WERI-Rb-1 (cell line): Measurements from ENCODE around the gene GRAMD4.

Experiments used
- DNase-seq: peaks from one replicate; pipeline ENCODE4 v3.0.0-alpha.2; 2020
- H3K27ac ChIP-seq: fragments of 250-450 bp; sonication (Bioruptor Pico); 2 replicates; pipeline ENCODE4 v1.5.1; 2020; ENCODE audit warnings: mild to moderate bottlenecking, moderate library complexity
- H3K27me3 ChIP-seq: fragments of 250-450 bp; sonication (Bioruptor Pico); 2 replicates; pipeline ENCODE4 v1.5.1; 2021; ENCODE audit warnings: mild to moderate bottlenecking, low read depth, moderate library complexity; ENCODE audit not compliant: insufficient read depth, severe bottlenecking
- H3K36me3 ChIP-seq: fragments of 250-450 bp; sonication (Bioruptor Pico); 2 replicates; pipeline ENCODE4 v1.5.1; 2020; ENCODE audit warnings: mild to moderate bottlenecking, moderate library complexity
- H3K4me3 ChIP-seq: 2 replicates; pipeline ENCODE4 v1.5.1; 2011; ENCODE audit warnings: low read depth, mild to moderate bottlenecking, control low read depth, low read length
- H3K9me3 ChIP-seq: fragments of 250-450 bp; sonication (Bioruptor Pico); 2 replicates; pipeline ENCODE4 v1.5.1; 2021; ENCODE audit warnings: mild to moderate bottlenecking, moderate library complexity; ENCODE audit not compliant: severe bottlenecking
- CTCF ChIP-seq: IDR thresholded peaks from 2 replicates; pipeline ENCODE4 v1.5.1; 2011; ENCODE audit warnings: low read depth, mild to moderate bottlenecking, control low read depth, inconsistent platforms, low read length

Gene GRAMD4

GRCh38 chr22:46587061-46587460 is 33.1 kb upstream of the GRAMD4 start:
- Histone ChIP-seq H3K36me3 (no peaks in the 10 kb centered on the region), H3K9me3 (no peaks in the 10 kb centered on the region), H3K27ac (no peak overlapping the region), H3K4me3 (no peak overlapping the region), H3K27me3 (no peaks in the 10 kb centered on the region)
- no peak for DNase-seq
- TF ChIP-seq CTCF: no peak

GRCh38 chr22:46587492-46588278 is 32.5 kb upstream of the GRAMD4 start:
- no peak overlapping the region for H3K4me3 ChIP-seq
- DNase-seq: no peak
- H3K27ac ChIP-seq: no peak overlapping the region; the same call in 1 of the 2 replicates

DNA sequence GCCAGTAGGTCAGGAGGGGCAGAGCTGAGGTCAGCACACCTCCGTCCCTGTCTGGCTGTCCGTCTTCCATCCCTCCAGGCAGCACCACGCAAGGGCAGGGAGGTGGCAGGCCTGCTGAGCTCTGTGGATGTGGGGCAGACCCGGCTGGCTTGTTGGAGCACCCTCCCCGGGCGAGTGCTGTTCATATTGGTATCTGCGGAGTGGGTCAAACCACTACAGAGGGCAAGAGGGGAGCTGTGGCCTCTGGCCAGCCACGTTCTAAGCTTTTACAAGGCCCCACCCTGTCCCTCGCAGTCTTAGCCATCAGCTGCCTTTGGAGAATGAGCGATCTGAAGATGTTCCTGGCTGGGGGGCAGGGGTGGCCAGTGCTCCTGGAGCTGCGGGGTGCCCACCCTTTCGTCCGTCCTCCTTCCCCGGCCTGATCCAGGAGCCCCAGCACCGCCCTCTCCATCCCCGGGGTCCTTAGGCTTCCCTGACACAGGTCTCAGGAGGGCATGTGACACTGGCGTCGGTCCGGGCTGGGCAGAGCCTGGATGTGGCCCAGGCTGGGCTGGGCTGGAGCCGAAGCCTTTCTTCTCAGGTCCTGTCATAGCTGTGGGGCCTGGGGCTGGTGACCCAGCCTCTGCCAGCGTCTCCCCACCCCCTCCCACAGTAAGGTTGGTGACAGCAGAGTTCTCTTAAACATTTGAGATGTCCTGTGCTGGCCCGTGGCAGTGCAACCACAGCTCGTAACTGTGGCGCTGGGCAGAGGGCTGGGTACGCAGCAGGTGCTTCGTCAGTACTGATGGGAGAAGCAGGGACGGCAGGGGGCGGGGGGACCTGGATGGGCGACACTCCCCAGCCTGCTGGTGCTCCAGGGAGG is 31.7 kb upstream of the GRAMD4 start:
- no peak for TF ChIP-seq CTCF
- no peak for DNase-seq
- Histone ChIP-seq H3K36me3 (no peaks in the 10 kb centered on the region), H3K27ac (no peak overlapping the region; the same call in 1 of the 2 replicates), H3K4me3 (no peak overlapping the region), H3K9me3 (no peaks in the 10 kb centered on the region), H3K27me3 (no peaks in the 10 kb centered on the region)

More at GRCh38 chr22:46587492-46588278, 32.5 kb upstream of the GRAMD4 start:
- TF ChIP-seq CTCF: no peak
- H3K27me3 ChIP-seq: no peaks in the 10 kb centered on the region
- H3K36me3 ChIP-seq: no peaks in the 10 kb centered on the region
- no peaks in the 10 kb centered on the region for H3K9me3 ChIP-seq

DNA sequence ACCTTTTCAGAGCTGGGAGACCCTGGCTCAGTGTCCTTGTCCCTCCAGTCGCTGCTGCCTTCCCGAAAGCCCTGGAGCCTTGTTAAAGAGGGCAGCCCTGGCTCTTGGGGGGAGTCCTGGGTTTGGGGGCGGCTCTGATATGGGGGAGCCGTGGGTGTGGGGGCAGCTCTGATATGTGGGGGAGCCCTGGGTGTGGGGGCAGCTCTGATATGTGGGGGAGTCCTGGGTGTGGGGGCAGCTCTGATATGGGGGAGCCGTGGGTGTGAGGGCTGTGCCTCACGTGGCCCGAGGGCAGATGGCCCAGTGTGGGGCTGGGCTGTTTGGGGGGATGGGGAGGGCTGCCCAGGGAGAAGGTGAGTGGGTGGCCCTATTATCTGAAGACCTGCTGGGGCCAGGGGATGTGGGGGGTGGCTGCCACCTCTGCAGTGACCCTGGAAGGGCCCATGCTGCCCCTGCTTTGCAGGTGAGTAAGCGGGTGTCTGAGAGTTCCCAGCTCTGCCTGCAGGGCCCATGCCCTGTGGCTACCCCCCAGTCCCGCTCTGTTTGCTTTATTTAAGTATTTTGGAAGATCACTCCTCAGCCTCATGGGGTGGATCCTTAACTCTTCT is 30.9 kb upstream of the GRAMD4 start:
- Histone ChIP-seq H3K4me3 (no peak overlapping the region), H3K36me3 (no peaks in the 10 kb centered on the region), H3K9me3 (no peaks in the 10 kb centered on the region), H3K27me3 (no peaks in the 10 kb centered on the region), H3K27ac (peak overlapping the region; percentile 37)
- DNase-seq: no peak
- TF ChIP-seq CTCF: no peak

DNA sequence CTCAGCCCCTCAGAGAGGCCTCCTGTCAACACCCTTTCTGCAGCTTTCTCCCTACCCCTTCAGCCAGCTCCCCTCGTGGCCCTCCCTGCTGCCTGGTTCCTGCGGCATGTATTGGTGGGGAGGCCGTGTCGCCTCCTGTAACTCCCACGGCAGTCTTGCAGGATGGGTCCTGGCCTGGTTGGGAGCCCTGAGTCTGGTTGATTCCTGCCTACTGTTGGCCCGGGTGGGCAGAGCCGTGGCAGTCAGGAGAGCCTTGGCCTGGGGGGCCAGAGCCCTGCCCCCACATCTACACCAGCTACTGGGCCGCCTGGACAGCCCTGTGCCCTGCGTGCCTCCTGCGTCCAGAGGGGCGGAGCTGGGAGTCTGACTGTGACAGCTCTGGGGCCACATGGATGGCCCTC is 30.3 kb upstream of the GRAMD4 start:
- H3K27ac ChIP-seq: peak overlapping the region; percentile 42
- DNase-seq: no peak
- no peaks in the 10 kb centered on the region for H3K27me3 ChIP-seq
- H3K4me3 ChIP-seq: no peak overlapping the region
- no peak for TF ChIP-seq CTCF
- no peaks in the 10 kb centered on the region for H3K9me3 ChIP-seq
- no peaks in the 10 kb centered on the region for H3K36me3 ChIP-seq
